ENCODE measurements around the gene UGT2A1.

UGT2A1 gene

DNA sequence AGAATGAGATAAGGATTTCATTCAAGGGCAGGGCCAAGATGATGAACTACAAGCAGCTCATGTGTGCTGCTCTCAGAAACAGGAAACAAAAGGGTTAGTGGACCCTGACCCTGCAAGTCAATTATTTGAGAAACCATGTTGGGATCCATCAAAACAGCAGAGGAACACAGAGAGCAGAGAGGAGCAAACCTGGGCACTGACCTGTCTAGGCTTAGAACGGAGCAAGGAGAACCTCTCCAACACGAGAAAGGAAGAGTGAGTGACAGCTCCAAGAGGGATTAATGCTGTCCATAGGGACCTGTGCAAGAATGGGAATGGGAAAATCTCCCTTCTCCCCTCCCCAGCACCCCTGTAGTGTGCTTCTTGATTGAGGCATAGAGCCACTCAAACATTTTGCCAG is 103.4 kb downstream of the UGT2A1 start:
- TF ChIP-seq, protein P1, sequence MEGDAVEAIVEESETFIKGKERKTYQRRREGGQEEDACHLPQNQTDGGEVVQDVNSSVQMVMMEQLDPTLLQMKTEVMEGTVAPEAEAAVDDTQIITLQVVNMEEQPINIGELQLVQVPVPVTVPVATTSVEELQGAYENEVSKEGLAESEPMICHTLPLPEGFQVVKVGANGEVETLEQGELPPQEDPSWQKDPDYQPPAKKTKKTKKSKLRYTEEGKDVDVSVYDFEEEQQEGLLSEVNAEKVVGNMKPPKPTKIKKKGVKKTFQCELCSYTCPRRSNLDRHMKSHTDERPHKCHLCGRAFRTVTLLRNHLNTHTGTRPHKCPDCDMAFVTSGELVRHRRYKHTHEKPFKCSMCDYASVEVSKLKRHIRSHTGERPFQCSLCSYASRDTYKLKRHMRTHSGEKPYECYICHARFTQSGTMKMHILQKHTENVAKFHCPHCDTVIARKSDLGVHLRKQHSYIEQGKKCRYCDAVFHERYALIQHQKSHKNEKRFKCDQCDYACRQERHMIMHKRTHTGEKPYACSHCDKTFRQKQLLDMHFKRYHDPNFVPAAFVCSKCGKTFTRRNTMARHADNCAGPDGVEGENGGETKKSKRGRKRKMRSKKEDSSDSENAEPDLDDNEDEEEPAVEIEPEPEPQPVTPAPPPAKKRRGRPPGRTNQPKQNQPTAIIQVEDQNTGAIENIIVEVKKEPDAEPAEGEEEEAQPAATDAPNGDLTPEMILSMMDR (IDR thresholded peaks at IDR 0.05; ENCODE audit: extremely low read depth, missing control alignments), result no peak

DNA sequence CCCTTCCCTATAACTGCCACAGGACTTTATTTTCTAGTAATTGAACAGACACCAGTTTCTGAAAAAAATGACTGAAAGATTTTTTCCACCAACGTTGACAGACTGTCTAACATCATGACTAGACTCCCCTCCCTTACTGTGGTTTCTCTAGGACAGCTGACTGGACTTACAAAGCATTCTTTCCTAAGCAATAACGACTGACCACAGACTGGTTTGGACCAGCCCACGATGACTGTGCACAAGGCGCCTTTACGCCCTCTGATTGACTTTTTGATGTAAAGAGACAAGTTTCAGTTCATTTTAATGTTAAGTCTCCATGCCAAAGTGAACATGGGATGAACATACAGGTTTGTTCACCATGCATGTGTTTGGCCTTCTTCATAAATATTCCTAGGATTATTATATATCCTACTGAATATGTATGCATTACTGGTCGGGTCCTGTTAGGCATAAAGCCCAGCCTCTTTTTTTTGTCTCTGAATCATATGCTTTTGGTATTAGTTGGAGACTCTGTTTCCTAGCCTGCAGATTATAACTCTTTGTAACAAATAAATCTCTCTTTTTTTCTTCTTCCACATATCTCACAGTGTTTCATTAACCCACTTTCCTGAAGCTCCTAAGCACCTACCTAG is 106.8 kb downstream of the UGT2A1 start:
- DNase-seq (ENCODE audit: low spot score), result no peak
- TF ChIP-seq, protein P1 (IDR thresholded peaks at IDR 0.05; ENCODE audit: extremely low read depth, missing control alignments), result no peak

More for the DNA sequence above, 103.4 kb downstream of the UGT2A1 start:
- no peak for DNase-seq (ENCODE audit: low spot score)

Data from GM20000 (cell line).